Measurements from ENCODE around the gene RPAP3.

The RPAP3 gene

DNA sequence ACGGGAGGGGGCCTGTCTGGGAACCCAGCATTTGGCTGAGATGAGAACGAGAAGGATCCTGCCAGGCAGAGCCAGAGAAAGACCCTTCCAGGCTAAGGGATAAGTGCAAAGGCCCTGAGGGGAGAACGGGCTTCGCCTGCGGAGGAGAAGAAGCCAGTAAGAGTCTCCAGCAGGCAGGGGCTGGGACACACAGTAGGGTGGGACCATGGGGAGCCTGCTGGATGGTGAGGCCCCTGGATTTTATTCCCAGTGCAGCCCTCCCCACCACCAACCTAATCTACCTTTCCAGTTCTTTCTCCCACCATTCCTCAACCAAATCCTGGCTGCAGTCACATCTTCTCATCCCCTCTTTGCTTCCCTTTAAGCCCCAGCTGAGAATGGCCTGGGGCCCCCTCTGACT, 40.2 kb upstream of the RPAP3 start:
- Histone ChIP-seq H3K27me3 (no peaks in the 10 kb centered on the region), H3K4me3 (ENCODE audit: low read depth in 1 of 2, low read length in 1 of 2) (no peak overlapping the region), H3K4me1 (ENCODE audit: control insufficient read depth in 1 of 2, insufficient read depth in 1 of 2, low read depth in 1 of 2, low read length in 1 of 2) (no peaks in the 10 kb centered on the region), H3K36me3 (peaks cover 9% of the 10 kb centered on the region), H3K27ac (no peak overlapping the region), H3K9me3 (no peaks in the 10 kb centered on the region)
- TF ChIP-seq, protein P1, sequence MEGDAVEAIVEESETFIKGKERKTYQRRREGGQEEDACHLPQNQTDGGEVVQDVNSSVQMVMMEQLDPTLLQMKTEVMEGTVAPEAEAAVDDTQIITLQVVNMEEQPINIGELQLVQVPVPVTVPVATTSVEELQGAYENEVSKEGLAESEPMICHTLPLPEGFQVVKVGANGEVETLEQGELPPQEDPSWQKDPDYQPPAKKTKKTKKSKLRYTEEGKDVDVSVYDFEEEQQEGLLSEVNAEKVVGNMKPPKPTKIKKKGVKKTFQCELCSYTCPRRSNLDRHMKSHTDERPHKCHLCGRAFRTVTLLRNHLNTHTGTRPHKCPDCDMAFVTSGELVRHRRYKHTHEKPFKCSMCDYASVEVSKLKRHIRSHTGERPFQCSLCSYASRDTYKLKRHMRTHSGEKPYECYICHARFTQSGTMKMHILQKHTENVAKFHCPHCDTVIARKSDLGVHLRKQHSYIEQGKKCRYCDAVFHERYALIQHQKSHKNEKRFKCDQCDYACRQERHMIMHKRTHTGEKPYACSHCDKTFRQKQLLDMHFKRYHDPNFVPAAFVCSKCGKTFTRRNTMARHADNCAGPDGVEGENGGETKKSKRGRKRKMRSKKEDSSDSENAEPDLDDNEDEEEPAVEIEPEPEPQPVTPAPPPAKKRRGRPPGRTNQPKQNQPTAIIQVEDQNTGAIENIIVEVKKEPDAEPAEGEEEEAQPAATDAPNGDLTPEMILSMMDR (IDR thresholded peaks at IDR 0.05) = no peak

DNA sequence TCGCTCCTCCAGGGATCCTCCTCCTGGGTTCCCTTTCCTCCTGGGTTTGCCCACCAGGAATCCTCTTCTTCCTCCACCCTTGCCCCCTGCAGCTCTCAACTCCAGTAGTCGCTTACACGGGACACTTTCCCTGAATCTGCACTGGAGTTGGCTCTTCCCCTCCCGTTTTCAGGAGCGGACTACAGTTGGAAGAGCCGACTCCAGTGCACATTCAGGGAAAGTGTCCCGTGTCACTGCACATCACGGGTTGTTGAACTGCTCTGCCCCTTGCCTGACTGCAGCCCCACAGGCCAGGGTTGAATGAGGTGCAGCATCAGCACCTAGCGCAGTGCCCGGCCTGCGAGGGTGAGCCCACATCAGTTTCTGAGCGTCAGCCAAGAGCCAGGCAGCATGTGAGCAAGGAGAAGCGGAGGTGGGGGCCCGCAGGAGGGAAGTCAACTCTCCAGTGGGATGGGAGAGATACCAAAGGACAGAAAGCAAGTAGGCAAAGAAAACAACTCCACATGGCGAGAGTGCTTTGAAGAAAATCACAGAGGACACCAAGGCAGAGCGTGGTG, 39.7 kb upstream of the RPAP3 start:
- TF ChIP-seq, protein P1 (IDR thresholded peaks at IDR 0.05) = no peak
- no peaks in the 10 kb centered on the region for H3K4me1 ChIP-seq (ENCODE audit: control insufficient read depth in 1 of 2, insufficient read depth in 1 of 2, low read depth in 1 of 2, low read length in 1 of 2)
- H3K27me3 ChIP-seq = no peaks in the 10 kb centered on the region
- H3K36me3 ChIP-seq = peaks cover 9% of the 10 kb centered on the region
- no peaks in the 10 kb centered on the region for H3K9me3 ChIP-seq
- H3K4me3 ChIP-seq (ENCODE audit: low read depth in 1 of 2, low read length in 1 of 2) = no peak overlapping the region
- no peak overlapping the region for H3K27ac ChIP-seq

DNA sequence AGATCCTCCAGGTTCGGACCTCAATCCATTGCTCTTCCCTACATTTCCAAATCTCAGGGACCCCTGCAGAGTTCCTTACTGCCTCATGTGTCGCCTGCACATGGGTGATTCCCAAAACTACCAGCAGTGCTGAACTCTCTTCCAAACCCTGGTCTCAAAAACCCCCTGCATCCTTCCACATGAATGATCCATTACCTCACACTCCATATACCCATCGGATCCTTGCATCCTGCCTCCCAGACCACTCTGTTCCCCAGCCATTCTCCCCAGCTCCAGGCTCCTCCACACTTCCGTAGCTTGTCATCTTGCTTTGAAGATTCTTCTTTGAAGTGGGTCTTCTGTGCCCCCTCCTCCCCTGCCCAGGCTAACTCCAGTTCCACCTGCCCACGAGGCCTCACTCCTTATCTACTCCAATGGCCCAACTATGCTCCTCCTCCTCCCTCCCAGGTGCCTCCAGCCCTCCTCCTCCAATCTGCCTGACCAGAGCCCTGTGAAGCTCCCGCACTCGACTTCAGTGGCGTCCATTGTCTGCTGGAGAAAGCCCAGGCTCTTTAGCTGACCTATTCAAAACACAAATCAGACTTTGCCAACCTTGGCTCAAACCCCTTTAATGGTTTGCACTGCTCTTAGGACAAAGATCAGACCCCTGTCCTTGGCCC, 39.1 kb upstream of the RPAP3 start:
- Histone ChIP-seq H3K27me3 (no peaks in the 10 kb centered on the region), H3K4me3 (ENCODE audit: low read depth in 1 of 2, low read length in 1 of 2) (no peak overlapping the region), H3K4me1 (ENCODE audit: control insufficient read depth in 1 of 2, insufficient read depth in 1 of 2, low read depth in 1 of 2, low read length in 1 of 2) (no peaks in the 10 kb centered on the region), H3K36me3 (peaks cover 9% of the 10 kb centered on the region), H3K27ac (no peak overlapping the region), H3K9me3 (no peaks in the 10 kb centered on the region)
- TF ChIP-seq, protein P1 (IDR thresholded peaks at IDR 0.05) = no peak

DNA sequence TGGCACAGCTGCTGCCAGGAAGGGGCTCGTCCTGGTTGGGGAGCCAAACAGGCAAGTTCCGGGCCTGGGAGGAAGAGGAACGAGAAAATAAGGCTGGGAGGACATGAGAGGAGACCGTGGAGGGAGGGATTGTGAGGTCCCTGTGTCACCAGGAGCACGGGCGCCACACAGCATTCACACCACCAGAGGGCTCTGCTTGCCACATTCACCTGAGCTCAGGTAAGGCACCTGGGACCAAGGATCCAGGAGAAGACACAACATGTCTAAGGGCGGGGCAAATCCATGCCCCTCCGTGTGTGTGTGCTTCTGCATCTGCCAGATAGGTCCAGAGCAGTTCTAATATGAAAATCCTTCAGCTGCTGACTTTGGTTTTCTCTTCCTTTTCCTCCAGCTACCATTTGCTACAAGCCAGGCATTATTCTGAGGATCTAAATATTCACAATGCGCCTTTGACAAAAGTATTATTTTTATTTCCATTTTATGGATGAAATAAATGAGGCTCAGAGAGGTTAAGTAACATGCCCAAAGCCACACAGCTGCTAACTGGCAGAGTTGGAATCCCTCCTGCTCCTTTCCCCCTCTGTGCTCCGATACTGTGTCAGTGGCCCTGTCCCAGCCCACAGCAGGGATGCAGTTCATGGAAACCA, 38.3 kb upstream of the RPAP3 start:
- no peak overlapping the region for H3K27ac ChIP-seq
- H3K4me3 ChIP-seq (ENCODE audit: low read depth in 1 of 2, low read length in 1 of 2) = no peak overlapping the region
- H3K4me1 ChIP-seq (ENCODE audit: control insufficient read depth in 1 of 2, insufficient read depth in 1 of 2, low read depth in 1 of 2, low read length in 1 of 2) = no peaks in the 10 kb centered on the region
- no peaks in the 10 kb centered on the region for H3K27me3 ChIP-seq
- no peaks in the 10 kb centered on the region for H3K9me3 ChIP-seq
- TF ChIP-seq, protein P1 (IDR thresholded peaks at IDR 0.05) = peak; percentile 58
- peaks cover 9% of the 10 kb centered on the region for H3K36me3 ChIP-seq

DNA sequence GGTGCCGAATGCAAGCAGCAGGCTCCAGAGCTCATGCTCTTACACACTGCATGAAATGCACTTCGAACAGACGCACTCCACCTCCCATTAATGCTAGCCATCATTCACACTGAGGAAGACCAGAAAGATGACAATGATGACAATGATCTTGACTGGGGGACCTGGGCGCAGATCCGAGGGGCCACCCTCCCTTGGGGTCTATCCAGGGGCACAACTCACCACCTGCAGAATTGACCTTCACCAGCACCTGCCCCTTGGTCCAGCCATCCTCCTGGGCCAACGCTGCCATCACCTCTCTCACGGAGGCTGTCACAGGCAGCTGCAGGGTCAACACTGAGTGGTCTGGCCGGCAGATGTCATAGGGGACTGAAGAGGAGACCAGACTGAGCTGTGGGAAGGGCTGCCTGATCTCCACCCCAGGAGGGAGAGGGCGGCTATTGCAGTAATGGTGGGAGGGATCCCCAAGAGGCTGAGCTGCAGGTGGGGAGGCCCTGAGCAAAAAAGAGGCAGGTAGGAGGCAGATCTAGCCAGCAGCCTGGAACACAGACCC, 37.6 kb upstream of the RPAP3 start:
- TF ChIP-seq, protein P1 (IDR thresholded peaks at IDR 0.05) = no peak
- Histone ChIP-seq H3K27ac (no peak overlapping the region), H3K4me1 (ENCODE audit: control insufficient read depth in 1 of 2, insufficient read depth in 1 of 2, low read depth in 1 of 2, low read length in 1 of 2) (no peaks in the 10 kb centered on the region), H3K9me3 (no peaks in the 10 kb centered on the region), H3K4me3 (ENCODE audit: low read depth in 1 of 2, low read length in 1 of 2) (no peak overlapping the region), H3K36me3 (peaks cover 6% of the 10 kb centered on the region), H3K27me3 (no peaks in the 10 kb centered on the region)

All from neutrophil (primary cell).